ENCODE measurements around the gene DPY30. TPM values are rescaled to one million over a fixed set of nuclear protein-coding genes. Genes with fewer than 3 reads are reported as not detected.
A peak's percentile ranks its signal among the peaks of the same experiment; 100 is the strongest.

The DPY30 gene
- total and polyA plus RNA-seq, 2 of the 4 experiments (the other 2 are of a cell fraction) = 65.2 to 85.2 TPM

DNA sequence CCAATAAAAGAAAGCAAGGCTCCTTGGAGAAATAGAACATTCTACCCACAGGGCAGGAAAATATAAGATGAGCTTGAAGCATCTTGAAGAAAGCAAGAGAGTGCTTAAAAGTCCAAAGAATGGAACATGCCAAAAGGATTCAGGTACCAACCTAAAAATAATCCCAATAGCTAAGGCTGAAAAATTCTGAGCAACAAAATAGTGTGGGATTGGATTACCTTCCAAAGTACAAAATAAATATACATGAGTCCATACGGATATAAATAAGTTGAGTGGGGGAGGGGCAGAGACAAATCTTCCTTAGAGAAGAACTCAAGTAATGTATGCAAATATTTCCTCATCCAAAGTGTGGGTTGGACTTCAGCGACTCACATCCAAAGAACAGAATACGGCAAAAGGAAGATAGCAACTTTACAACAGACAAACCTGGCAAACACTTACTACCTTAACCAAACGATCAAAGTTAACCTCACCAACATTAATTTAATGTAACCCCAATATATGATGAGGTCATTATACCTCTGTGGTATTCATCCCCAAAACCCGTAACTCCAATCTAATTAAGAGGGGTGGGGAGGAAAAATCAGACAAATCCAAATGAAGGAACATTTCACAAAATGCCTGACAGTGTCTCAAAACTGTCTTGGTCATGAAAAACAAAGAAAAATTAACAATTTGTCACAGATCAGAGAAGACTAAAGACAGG lies 55.7 kb downstream of the DPY30 start:
- H3K9me3 ChIP-seq (ENCODE audit: control insufficient read depth, insufficient read depth, low read length) = no peaks in the 10 kb centered on the region
- no TSS peak for BruUV-seq (replicated peaks)
- H3K56ac ChIP-seq (ENCODE audit: extremely low read depth, insufficient read depth, low read length) = no peak overlapping the region
- no peak overlapping the region for H3K18ac ChIP-seq (ENCODE audit: low read depth, low read length)
- H3K27me3 ChIP-seq (ENCODE audit: control insufficient read depth, insufficient read depth, low read length) = no peaks in the 10 kb centered on the region
- no peak overlapping the region for H2BK5ac ChIP-seq (ENCODE audit: low read depth, low read length, poor library complexity, severe bottlenecking)
- no peak overlapping the region for H2AK9ac ChIP-seq (replicated peaks; ENCODE audit: low read depth, low read length, poor library complexity)
- no peak overlapping the region for H4K8ac ChIP-seq (ENCODE audit: low read depth in 2 of 2, low read length in 2 of 2)
- H2BK15ac ChIP-seq (ENCODE audit: low read depth, low read length) = no peak overlapping the region
- no peak overlapping the region for H3K4ac ChIP-seq (ENCODE audit: low read depth, low read length)
- no peak overlapping the region for H2BK20ac ChIP-seq (ENCODE audit: low read depth, low read length)
- intact Hi-C loops (cut with micrococcal nuclease) (no loop called here), dilution Hi-C loops (cut with HindIII; ENCODE audit: low sequenced_read_pairs, unreplicated experiment) (no loop called here), in situ Hi-C loops (cut with MboI; ENCODE audit: low sequenced_read_pairs) (no loop called here)
- TF ChIP-seq BHLHE40 (IDR thresholded peaks at IDR 0.05; ENCODE audit: low read depth, low read length) (no peak), NFE2L2 (IDR thresholded peaks at IDR 0.05; ENCODE audit: low read depth, low read length) (no peak), MXI1 (IDR thresholded peaks at IDR 0.05; ENCODE audit: borderline replicate concordance, low read depth, low read length) (no peak), MAZ (IDR thresholded peaks at IDR 0.05; ENCODE audit: borderline replicate concordance, low read depth, low read length) (no peak), FOS (IDR thresholded peaks at IDR 0.05; ENCODE audit: low read depth, low read length) (no peak), ELK1 (IDR thresholded peaks at IDR 0.05; ENCODE audit: borderline replicate concordance, low read depth, low read length) (no peak), CEBPB (IDR thresholded peaks at IDR 0.05; ENCODE audit: low read depth, low read length) (no peak), RAD21 (IDR thresholded peaks at IDR 0.05; ENCODE audit: low read length) (no peak), SMC3 (IDR thresholded peaks at IDR 0.05; ENCODE audit: low read depth, low read length) (no peak), CHD1 (IDR thresholded peaks at IDR 0.05; ENCODE audit: low read depth, low read length) (no peak), RFX5 (IDR thresholded peaks at IDR 0.05; ENCODE audit: low read depth, low read length) (no peak), POLR2A (IDR thresholded peaks at IDR 0.05; ENCODE audit: low read depth, low read length) (no peak), MAFK (IDR thresholded peaks at IDR 0.05; ENCODE audit: low read depth, low read length) (no peak), RCOR1 (IDR thresholded peaks at IDR 0.05; ENCODE audit: insufficient replicate concordance, low read length) (no peak)
- TF ChIP-seq, protein P1, sequence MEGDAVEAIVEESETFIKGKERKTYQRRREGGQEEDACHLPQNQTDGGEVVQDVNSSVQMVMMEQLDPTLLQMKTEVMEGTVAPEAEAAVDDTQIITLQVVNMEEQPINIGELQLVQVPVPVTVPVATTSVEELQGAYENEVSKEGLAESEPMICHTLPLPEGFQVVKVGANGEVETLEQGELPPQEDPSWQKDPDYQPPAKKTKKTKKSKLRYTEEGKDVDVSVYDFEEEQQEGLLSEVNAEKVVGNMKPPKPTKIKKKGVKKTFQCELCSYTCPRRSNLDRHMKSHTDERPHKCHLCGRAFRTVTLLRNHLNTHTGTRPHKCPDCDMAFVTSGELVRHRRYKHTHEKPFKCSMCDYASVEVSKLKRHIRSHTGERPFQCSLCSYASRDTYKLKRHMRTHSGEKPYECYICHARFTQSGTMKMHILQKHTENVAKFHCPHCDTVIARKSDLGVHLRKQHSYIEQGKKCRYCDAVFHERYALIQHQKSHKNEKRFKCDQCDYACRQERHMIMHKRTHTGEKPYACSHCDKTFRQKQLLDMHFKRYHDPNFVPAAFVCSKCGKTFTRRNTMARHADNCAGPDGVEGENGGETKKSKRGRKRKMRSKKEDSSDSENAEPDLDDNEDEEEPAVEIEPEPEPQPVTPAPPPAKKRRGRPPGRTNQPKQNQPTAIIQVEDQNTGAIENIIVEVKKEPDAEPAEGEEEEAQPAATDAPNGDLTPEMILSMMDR (conservative IDR thresholded peaks at IDR 0.05; ENCODE audit: low read depth, low read length) = no peak
- TF ChIP-seq, protein P2, sequence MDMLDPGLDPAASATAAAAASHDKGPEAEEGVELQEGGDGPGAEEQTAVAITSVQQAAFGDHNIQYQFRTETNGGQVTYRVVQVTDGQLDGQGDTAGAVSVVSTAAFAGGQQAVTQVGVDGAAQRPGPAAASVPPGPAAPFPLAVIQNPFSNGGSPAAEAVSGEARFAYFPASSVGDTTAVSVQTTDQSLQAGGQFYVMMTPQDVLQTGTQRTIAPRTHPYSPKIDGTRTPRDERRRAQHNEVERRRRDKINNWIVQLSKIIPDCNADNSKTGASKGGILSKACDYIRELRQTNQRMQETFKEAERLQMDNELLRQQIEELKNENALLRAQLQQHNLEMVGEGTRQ (IDR thresholded peaks at IDR 0.05; ENCODE audit: low read depth, low read length) = no peak
- no peak overlapping the region for H2BK120ac ChIP-seq (ENCODE audit: low read depth, low read length)
- H2AK5ac ChIP-seq (ENCODE audit: low read depth, low read length) = no peak overlapping the region
- no CpG with 5 or more reads among the region's 5 CpGs for WGBS, 2 experiments (ENCODE audit: extremely low coverage in 2 of 2, insufficient read length in 1 of 2)
- H3K14ac ChIP-seq (replicated peaks; ENCODE audit: low read depth, low read length) = no peak overlapping the region
- H3K4me3 ChIP-seq (ENCODE audit: insufficient read depth, low read depth, low read length) = no peak overlapping the region
- H4K91ac ChIP-seq (ENCODE audit: insufficient read depth, low read depth, low read length) = no peak overlapping the region
- H3K27ac ChIP-seq (ENCODE audit: insufficient read depth, low read length) = no peak overlapping the region
- H4K20me1 ChIP-seq (ENCODE audit: insufficient read depth, low read length) = peaks cover 38% of the 10 kb centered on the region
- H3K9me1 ChIP-seq (ENCODE audit: insufficient read depth, low read length) = peaks cover 7% of the 10 kb centered on the region
- H2AFZ ChIP-seq (replicated peaks; ENCODE audit: low read length, poor library complexity) = no peak overlapping the region
- no peak overlapping the region for H3K4me2 ChIP-seq (ENCODE audit: low read depth, low read length)
- H4K5ac ChIP-seq (ENCODE audit: low read depth, low read length) = no peak overlapping the region
- H3K9ac ChIP-seq (ENCODE audit: low read depth, low read length) = no peak overlapping the region
- H3K23ac ChIP-seq (ENCODE audit: low read depth, low read length) = no peak overlapping the region
- DNase-seq (peak; percentile 32), ATAC-seq (ENCODE audit: low read depth) (no peak)
- ChIA-PET CTCF (no interaction called here), POLR2A (ENCODE audit: unreplicated experiment) (no interaction called here)
- peaks cover 12 to 39% of the 10 kb centered on the region in 2 experiments for H3K79me1 ChIP-seq (ENCODE audit: low read depth in 1 of 2, low read length in 2 of 2)
- H3K4me1 ChIP-seq (ENCODE audit: control insufficient read depth, insufficient read depth, low read length) = no peaks in the 10 kb centered on the region; the same call in 1 of the 2 replicates
- H3K36me3 ChIP-seq (ENCODE audit: control insufficient read depth, insufficient read depth, low read length) = no peaks in the 10 kb centered on the region
